Stimulated activated CD4-positive, alpha-beta T cell treated with anti-CD3 and anti-CD28 coated beads, TNF-alpha, amount 100 ng/mL, for 48 hours (primary cell): ENCODE results near the gene ALAS1.
"Not testable (repeated sequence)": the region's sequence is repeated elsewhere in the genome, so short reads cannot be mapped to it uniquely, and the experiment has no call there.

Experiments used
- DNase-seq, 3 donors: peaks; one replicate each; pipeline ENCODE4 v3.0.0-alpha.2; 2020; ENCODE audit warnings: low read depth in 3 of 3

ALAS1 gene

GRCh38 chr3:52176951-52177700 lies 20.8 kb upstream of the ALAS1 start:
- DNase-seq, result no peak

GRCh38 chr3:52177701-52178042 lies 20.3 kb upstream of the ALAS1 start:
- DNase-seq, result no peak

- DNase-seq, result not testable (repeated sequence)
Observed at GRCh38 chr3:52178126-52178525, 19.8 kb upstream of the ALAS1 start.

GRCh38 chr3:52178537-52178936 lies 19.4 kb upstream of the ALAS1 start:
- DNase-seq, result no peak

GRCh38 chr3:52181543-52181942 lies 16.4 kb upstream of the ALAS1 start:
- no peak for DNase-seq

- DNase-seq, result no peak
Observed at GRCh38 chr3:52182196-52182595, 15.8 kb upstream of the ALAS1 start.

- no peak for DNase-seq
Observed at GRCh38 chr3:52182691-52183090, 15.3 kb upstream of the ALAS1 start.

- DNase-seq, result no peak
Observed at GRCh38 chr3:52183786-52184445, 14.0 kb upstream of the ALAS1 start.

GRCh38 chr3:52184690-52185089 lies 13.3 kb upstream of the ALAS1 start:
- no peak for DNase-seq

GRCh38 chr3:52185311-52185710 lies 12.6 kb upstream of the ALAS1 start:
- no peak for DNase-seq

GRCh38 chr3:52185837-52186236 lies 12.1 kb upstream of the ALAS1 start:
- no peak for DNase-seq

GRCh38 chr3:52186729-52187128 lies 11.2 kb upstream of the ALAS1 start:
- DNase-seq, result no peak

GRCh38 chr3:52188556-52188955 lies 9.4 kb upstream of the ALAS1 start:
- DNase-seq, result no peak

- no peak for DNase-seq
Observed at GRCh38 chr3:52190294-52191074, 7.5 kb upstream of the ALAS1 start.

- no peak for DNase-seq
Observed at GRCh38 chr3:52191663-52192062, 6.3 kb upstream of the ALAS1 start.

- DNase-seq, result no peak
Observed at GRCh38 chr3:52193065-52193464, 4.9 kb upstream of the ALAS1 start.

GRCh38 chr3:52194485-52195290 lies 3.3 kb upstream of the ALAS1 start:
- no peak for DNase-seq

- no peak for DNase-seq
Observed at GRCh38 chr3:52195291-52195597, 2.7 kb upstream of the ALAS1 start.

GRCh38 chr3:52195823-52196331 lies 2.1 kb upstream of the ALAS1 start:
- no peak for DNase-seq

- DNase-seq, result no peak
Observed at GRCh38 chr3:52196977-52197376, 983 bp upstream of the ALAS1 start.

GRCh38 chr3:52197499-52197841 lies 490 bp upstream of the ALAS1 start:
- no peak for DNase-seq
